Activated CD4-positive, alpha-beta T cell treated with anti-CD3 and anti-CD28 coated beads for 48 hours (primary cell): Measurements from ENCODE around the gene ARHGEF9.
"Not testable (repeated sequence)": the region's sequence is repeated elsewhere in the genome, so short reads cannot be mapped to it uniquely, and the experiment has no call there.

Experiments used
- DNase-seq: peaks from one replicate; pipeline ENCODE4 v3.0.0-alpha.2; 2020

ARHGEF9 gene

DNA sequence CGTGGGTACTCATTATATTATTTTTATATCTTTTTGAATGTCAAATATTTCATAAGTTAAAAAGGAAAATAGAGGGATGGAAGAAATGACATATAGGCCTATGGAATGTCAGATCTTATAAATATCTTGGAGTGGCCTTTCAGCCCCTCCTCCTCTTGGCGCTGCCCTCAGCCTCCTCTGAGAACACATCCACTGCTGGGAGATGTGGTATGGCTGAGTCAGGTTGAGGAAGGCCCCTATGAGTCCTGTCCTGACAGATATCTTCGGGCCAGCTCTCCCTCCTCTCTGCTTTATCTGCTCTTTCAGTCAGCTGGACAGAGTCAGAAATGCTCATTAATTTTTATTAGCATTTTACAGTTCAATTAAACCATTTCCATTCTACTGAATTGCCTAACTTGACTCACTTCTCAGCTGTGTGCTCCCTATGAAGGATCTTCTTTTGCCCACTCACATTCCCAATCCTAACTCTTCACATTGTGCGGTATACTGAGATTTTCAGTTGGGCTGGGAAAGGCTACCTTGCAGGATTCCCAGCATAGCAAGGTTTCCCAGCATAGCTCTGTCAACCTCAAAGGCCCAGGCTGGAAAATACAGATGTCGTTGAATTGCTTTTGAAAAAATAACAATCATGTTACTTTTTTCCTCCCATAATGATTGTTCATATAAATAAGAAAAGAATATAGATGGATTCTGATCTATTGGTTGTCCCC, 128.0 kb downstream of the ARHGEF9 start:
- no peak for DNase-seq

DNA sequence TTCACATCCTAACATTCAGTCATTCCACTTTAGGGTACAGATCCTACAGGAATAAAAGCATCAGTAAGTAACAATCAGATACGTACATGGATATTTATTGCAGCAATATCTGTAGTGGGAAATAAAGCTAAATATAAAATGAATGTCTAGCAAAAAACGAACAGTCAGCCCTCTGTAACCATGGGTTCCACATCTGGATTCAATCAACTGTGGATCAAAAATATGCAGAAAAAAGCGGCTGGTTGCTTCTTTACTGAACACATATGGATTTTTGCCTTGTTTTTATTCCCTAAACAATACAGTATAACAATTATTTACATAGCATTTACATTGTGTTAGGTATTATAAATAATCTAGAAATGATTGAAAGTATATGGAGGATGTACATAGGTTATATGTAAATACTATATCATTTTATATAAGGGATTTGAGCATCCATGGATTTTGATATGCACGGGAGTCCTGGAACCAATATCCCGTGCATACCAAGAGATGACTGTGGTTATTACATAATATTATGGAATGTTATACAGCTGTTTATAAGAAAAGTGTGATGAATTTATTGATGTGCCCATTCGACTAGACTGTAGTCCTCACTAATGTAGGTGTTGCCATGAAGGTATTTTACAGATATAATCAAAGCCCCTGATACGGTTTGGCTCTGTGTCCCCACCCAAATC, 132.8 kb downstream of the ARHGEF9 start:
- no peak for DNase-seq

DNA sequence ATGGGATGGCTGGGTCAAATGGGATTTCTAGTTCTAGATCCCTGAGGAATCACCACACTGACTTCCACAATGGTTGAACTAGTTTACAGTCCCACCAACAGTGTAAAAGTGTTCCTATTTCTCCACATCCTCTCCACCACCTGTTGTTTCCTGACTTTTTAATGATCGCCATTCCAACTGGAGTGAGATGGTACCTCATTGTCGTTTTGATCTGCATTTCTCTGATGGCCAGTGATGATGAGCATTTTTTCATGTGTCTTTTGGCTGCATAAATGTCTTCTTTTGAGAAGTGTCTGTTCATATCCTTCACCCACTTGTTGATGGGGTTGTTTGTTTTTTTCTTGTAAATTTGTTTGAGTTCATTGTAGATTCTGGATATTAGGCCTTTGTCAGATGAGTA, 139.3 kb downstream of the ARHGEF9 start:
- DNase-seq: not testable (repeated sequence)

DNA sequence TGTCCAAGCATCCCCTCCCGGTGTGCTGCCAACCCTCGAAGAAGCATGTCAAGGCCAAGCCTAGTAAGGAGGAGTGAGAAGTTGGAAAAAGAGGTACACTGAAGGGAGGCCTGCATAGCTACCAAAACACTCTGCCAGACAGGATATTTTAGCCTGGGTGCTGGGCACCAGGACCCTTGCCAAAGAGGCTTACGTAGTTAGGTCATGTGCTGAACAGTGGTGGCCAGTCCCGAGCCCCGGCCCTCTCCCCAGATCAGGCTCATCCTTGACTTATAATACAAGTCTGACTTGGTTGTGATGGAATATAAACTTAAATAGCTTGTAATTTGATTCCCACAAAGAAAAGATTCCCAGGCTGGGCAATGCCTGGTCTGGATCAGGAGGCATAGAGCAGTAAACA, 149.3 kb downstream of the ARHGEF9 start:
- no peak for DNase-seq

DNA sequence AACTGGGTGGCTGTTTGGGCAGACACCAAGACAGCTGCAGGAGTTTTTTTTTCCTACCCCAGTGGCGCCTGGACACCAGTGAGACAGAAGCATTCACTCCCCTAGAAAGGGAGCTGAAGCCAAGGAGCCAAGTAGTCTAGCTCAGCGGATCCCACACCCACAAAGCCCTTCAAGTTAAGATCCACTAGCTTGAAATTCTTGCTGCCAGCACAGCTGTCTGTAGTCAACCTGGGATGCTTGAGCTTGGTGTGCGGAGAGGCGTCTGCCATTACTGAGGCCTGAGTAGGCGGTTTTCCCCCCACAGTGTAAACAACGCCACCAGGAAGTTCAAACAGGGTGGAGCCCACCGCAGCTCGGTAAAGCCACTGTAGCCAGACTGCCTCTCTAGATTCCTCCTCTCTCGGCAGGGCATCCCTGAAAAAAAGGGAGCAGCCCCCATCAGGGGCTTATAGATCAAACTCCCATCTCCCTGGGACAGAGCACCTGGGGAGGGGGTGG, 171.4 kb downstream of the ARHGEF9 start:
- DNase-seq: no peak

DNA sequence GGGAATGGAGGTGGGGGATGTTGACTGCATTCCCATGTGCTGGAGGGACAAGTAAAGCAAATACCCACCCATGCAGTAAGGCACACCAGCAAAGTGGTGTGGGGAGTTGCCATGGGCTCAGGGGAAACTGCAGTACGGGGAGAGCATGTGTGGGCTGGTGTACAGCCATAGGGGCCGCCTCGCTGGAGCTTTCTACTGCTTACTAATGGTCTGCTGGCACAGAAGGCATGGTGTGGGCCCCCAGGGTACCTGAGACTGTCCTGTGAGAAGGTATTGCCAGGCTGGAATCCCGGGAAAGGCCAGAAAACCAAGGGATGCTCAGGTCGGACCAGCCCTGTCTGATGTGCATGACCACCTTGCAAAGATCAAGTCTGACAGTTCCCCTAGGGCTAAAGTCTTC, 199.1 kb downstream of the ARHGEF9 start:
- DNase-seq: no peak
